SK-N-SH (cell line): ENCODE data around the gene CCDC149. TPM values are rescaled to one million over a fixed set of nuclear protein-coding genes. Genes with fewer than 3 reads are reported as not detected.

Source experiments
- CTCF ChIA-PET: fragments of 300-600, 350-600 bp; formaldehyde crosslinking; extraction: SDS; loops from one replicate; lab custom pipeline; 2021; lab: Yijun Ruan, JAX
- POLR2A ChIA-PET: fragments of 350-600 bp; sonication (Branson Sonifier 250); formaldehyde crosslinking; extraction: SDS; loops from one replicate; lab custom pipeline; 2020; ENCODE audit warnings: antibody characterized with exemption, inconsistent platforms; lab: Yijun Ruan, JAX
- DNase-seq: peaks from one replicate; pipeline ENCODE4 v3.0.0; 2012
- H2AFZ ChIP-seq: fragments of 200-600 bp; sonication (generic); 2 replicates; pipeline ENCODE4 v1.8.1; 2016; ENCODE audit warnings: antibody characterized with exemption, mild to moderate bottlenecking, low read depth
- H3F3A ChIP-seq: fragments of 200-600 bp; sonication (generic); replicated peaks from 2 replicates; pipeline ENCODE3; 2016; ENCODE audit warnings: antibody characterized with exemption, mild to moderate bottlenecking; ENCODE audit not compliant: insufficient read depth
- H3K27ac ChIP-seq, 2 experiments: fragments of 200-500 bp in 1 of 2; fragments of 200-600 bp in 1 of 2; sonication (Bioruptor generic) in 1 of 2; sonication (generic), shearing (Covaris generic) in 1 of 2; 2 replicates each; pipeline versions ENCODE4 v1.5.1 to v1.6.1; 2014 to 2016; ENCODE audit warnings: low read depth in 2 of 2, inconsistent platforms in 1 of 2, low read length in 1 of 2, mild to moderate bottlenecking in 1 of 2, mixed read lengths in 1 of 2
- H3K27me3 ChIP-seq: fragments of 200-600 bp; sonication (generic), shearing (Covaris generic); 2 replicates; pipeline ENCODE4 v1.6.1; 2016; ENCODE audit warnings: mixed run types; ENCODE audit not compliant: insufficient read depth
- H3K36me3 ChIP-seq, 2 experiments: fragments of 200-500 bp in 1 of 2; fragments of 200-600 bp in 1 of 2; sonication (Bioruptor generic) in 1 of 2; sonication (generic) in 1 of 2; replicated peaks in 1 of 2; 2 replicates each; pipeline versions ENCODE3 to v1.5.1; 2014 to 2016; ENCODE audit warnings: low read length in 1 of 2, mild to moderate bottlenecking in 1 of 2; ENCODE audit not compliant: insufficient read depth in 2 of 2, control insufficient read depth in 1 of 2
- H3K4me1 ChIP-seq, 2 experiments: fragments of 200-500 bp in 1 of 2; fragments of 200-600 bp in 1 of 2; sonication (Bioruptor generic) in 1 of 2; sonication (generic), shearing (Covaris generic) in 1 of 2; 2 replicates each; pipeline versions ENCODE4 v1.5.1 to v1.6.1; 2014 to 2016; ENCODE audit warnings: low read depth in 1 of 2, low read length in 1 of 2, mixed run types in 1 of 2; ENCODE audit not compliant: insufficient read depth in 2 of 2, control insufficient read depth in 1 of 2
- H3K4me2 ChIP-seq: fragments of 200-600 bp; sonication (generic), shearing (Covaris generic); 2 replicates; pipeline ENCODE4 v1.6.1; 2017; ENCODE audit warnings: mixed run types
- H3K4me3 ChIP-seq, 2 experiments: fragments of 200-500 bp in 1 of 2; fragments of 200-600 bp in 1 of 2; sonication (Bioruptor generic) in 1 of 2; sonication (generic), shearing (Covaris generic) in 1 of 2; 2 replicates each; pipeline versions ENCODE4 v1.5.1 to v1.8.1; 2014 to 2016; ENCODE audit warnings: low read depth in 2 of 2, inconsistent platforms in 1 of 2, low read length in 1 of 2, mild to moderate bottlenecking in 1 of 2, mixed read lengths in 1 of 2, moderate library complexity in 1 of 2
- H3K79me2 ChIP-seq: fragments of 200-600 bp; sonication (generic); 2 replicates; pipeline ENCODE4 v1.8.1; 2017; ENCODE audit warnings: mild to moderate bottlenecking; ENCODE audit not compliant: insufficient read depth
- H3K9ac ChIP-seq: fragments of 200-600 bp; sonication (generic); 2 replicates; pipeline ENCODE4 v1.6.1; 2017; ENCODE audit warnings: mixed run types
- H3K9me2 ChIP-seq: fragments of 200-600 bp; sonication (generic); 2 replicates; pipeline ENCODE4 v1.6.1; 2017; ENCODE audit warnings: mixed run types
- H3K9me3 ChIP-seq: fragments of 200-600 bp; sonication (generic); 2 replicates; pipeline ENCODE4 v1.6.1; 2017; ENCODE audit warnings: mixed run types, mild to moderate bottlenecking, moderate library complexity
- H4K20me1 ChIP-seq: fragments of 200-600 bp; sonication (generic); 2 replicates; pipeline ENCODE4 v1.6.1; 2017; ENCODE audit warnings: mild to moderate bottlenecking, mixed run types; ENCODE audit not compliant: insufficient read depth
- CHD2 ChIP-seq: fragments of 150-350 bp; IDR thresholded peaks from 2 replicates; pipeline ENCODE4 v1.6.1; 2018; ENCODE audit warnings: low read length; ENCODE audit not compliant: partially characterized antibody
- ELF1 ChIP-seq: IDR thresholded peaks from 2 replicates; pipeline ENCODE4 v1.4.0; 2012
- FOSL2 ChIP-seq: IDR thresholded peaks from 2 replicates; pipeline ENCODE4 v1.4.0; 2012; ENCODE audit warnings: low read depth, mild to moderate bottlenecking, moderate library complexity, borderline replicate concordance
- FOXM1 ChIP-seq: IDR thresholded peaks from 2 replicates; pipeline ENCODE4 v1.4.0; 2012; ENCODE audit warnings: low read depth, mild to moderate bottlenecking
- JUND ChIP-seq: IDR thresholded peaks from 2 replicates; pipeline ENCODE4 v1.4.0; 2012
- MEF2A ChIP-seq: IDR thresholded peaks from 2 replicates; pipeline ENCODE4 v1.4.0; 2012; ENCODE audit warnings: low read depth, borderline replicate concordance
- RCOR1 ChIP-seq: fragments of 150-350 bp; IDR thresholded peaks from 2 replicates; pipeline ENCODE4 v1.6.1; 2017; ENCODE audit warnings: antibody characterized with exemption, low read length
- RXRA ChIP-seq: IDR thresholded peaks from 2 replicates; pipeline ENCODE4 v1.4.0; 2012; ENCODE audit warnings: low read depth, mild to moderate bottlenecking, borderline replicate concordance
- SMC3 ChIP-seq: IDR thresholded peaks from 2 replicates; pipeline ENCODE4 v1.6.1; 2012; ENCODE audit warnings: low read depth, low read length, improper control_type of control experiment
- TAF1 ChIP-seq: IDR thresholded peaks from 2 replicates; pipeline ENCODE4 v1.6.1; 2012; ENCODE audit warnings: low read depth, mild to moderate bottlenecking, low read length, moderate library complexity, borderline replicate concordance
- YY1 ChIP-seq: IDR thresholded peaks from 2 replicates; pipeline ENCODE4 v1.4.0; 2012; ENCODE audit warnings: low read depth, mild to moderate bottlenecking
- WGBS: methylation state at CpG from one replicate; pipeline ENCODE4 v1.1.6; 2017; ENCODE audit warnings: low lambda C conversion rate; 5-methylcytosine and 5-hydroxymethylcytosine counted together
- polyA plus RNA-seq, 3 experiments: library from polyadenylated mRNA; depleted of rRNA; stranded (reverse); fragments of >200 nt; gene quantifications; 2 replicates each; pipeline ENCODE4 v1.2.3, GENCODE V29; 2012
- TF ChIP-seq, protein P1 (sequence below): IDR thresholded peaks from 2 replicates; pipeline ENCODE4; 2012
- TF ChIP-seq, protein P2 (sequence below): IDR thresholded peaks from 2 replicates; pipeline ENCODE4 v1.6.1; 2012; ENCODE audit warnings: mild to moderate bottlenecking, low read depth, low read length, moderate library complexity
- TF ChIP-seq, protein P3 (sequence below): fragments of 200-600 bp; sonication (generic); IDR thresholded peaks from 2 replicates; pipeline ENCODE4 v1.6.1; 2017; ENCODE audit warnings: antibody characterized with exemption, mild to moderate bottlenecking, moderate library complexity

CCDC149 gene
- polyA plus RNA-seq, 1 of the 3 experiments (the other 2 are of a cell fraction): 5.5 TPM

GRCh38 chr4:24849351-24849750 is 63.5 kb downstream of the CCDC149 start:
- Histone ChIP-seq H3K4me2 (no peak overlapping the region), H3K9ac (no peak overlapping the region), H3K36me3 (peaks cover 0 to 4% of the 10 kb centered on the region in 2 experiments), H3K79me2 (no peaks in the 10 kb centered on the region), H3K9me3 (no peaks in the 10 kb centered on the region), H2AFZ (no peak overlapping the region), H3K4me3 (no peak overlapping the region), H3K9me2 (no peaks in the 10 kb centered on the region), H4K20me1 (no peaks in the 10 kb centered on the region), H3K27me3 (no peaks in the 10 kb centered on the region), H3K4me1 (peaks cover 0 to 23% of the 10 kb centered on the region in 2 experiments; a peak in 2 of 4 replicates), H3F3A (peaks cover 23% of the 10 kb centered on the region), H3K27ac (peak overlapping the region in 1 of 2 experiments; percentile 87; a peak in 1 of 4 replicates)
- ChIA-PET POLR2A (no interaction called here), CTCF (no interaction called here)
- no peak for DNase-seq
- WGBS: 60% methylated on average over 3 of the region's 4 CpGs
- TF ChIP-seq RXRA: no peak
- TF ChIP-seq, protein P1, sequence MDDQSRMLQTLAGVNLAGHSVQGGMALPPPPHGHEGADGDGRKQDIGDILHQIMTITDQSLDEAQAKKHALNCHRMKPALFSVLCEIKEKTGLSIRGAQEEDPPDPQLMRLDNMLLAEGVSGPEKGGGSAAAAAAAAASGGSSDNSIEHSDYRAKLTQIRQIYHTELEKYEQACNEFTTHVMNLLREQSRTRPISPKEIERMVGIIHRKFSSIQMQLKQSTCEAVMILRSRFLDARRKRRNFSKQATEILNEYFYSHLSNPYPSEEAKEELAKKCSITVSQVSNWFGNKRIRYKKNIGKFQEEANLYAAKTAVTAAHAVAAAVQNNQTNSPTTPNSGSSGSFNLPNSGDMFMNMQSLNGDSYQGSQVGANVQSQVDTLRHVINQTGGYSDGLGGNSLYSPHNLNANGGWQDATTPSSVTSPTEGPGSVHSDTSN: no peak
- TF ChIP-seq SMC3: no peak
- TF ChIP-seq CHD2: no peak
- TF ChIP-seq FOSL2: no peak
- no peak for TF ChIP-seq RCOR1
- TF ChIP-seq JUND: no peak
- TF ChIP-seq FOXM1: no peak
- no peak for TF ChIP-seq TAF1
- TF ChIP-seq MEF2A: no peak
- TF ChIP-seq, protein P2, sequence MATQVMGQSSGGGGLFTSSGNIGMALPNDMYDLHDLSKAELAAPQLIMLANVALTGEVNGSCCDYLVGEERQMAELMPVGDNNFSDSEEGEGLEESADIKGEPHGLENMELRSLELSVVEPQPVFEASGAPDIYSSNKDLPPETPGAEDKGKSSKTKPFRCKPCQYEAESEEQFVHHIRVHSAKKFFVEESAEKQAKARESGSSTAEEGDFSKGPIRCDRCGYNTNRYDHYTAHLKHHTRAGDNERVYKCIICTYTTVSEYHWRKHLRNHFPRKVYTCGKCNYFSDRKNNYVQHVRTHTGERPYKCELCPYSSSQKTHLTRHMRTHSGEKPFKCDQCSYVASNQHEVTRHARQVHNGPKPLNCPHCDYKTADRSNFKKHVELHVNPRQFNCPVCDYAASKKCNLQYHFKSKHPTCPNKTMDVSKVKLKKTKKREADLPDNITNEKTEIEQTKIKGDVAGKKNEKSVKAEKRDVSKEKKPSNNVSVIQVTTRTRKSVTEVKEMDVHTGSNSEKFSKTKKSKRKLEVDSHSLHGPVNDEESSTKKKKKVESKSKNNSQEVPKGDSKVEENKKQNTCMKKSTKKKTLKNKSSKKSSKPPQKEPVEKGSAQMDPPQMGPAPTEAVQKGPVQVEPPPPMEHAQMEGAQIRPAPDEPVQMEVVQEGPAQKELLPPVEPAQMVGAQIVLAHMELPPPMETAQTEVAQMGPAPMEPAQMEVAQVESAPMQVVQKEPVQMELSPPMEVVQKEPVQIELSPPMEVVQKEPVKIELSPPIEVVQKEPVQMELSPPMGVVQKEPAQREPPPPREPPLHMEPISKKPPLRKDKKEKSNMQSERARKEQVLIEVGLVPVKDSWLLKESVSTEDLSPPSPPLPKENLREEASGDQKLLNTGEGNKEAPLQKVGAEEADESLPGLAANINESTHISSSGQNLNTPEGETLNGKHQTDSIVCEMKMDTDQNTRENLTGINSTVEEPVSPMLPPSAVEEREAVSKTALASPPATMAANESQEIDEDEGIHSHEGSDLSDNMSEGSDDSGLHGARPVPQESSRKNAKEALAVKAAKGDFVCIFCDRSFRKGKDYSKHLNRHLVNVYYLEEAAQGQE: no peak
- no peak for TF ChIP-seq ELF1
- TF ChIP-seq YY1: no peak
- TF ChIP-seq, protein P3, sequence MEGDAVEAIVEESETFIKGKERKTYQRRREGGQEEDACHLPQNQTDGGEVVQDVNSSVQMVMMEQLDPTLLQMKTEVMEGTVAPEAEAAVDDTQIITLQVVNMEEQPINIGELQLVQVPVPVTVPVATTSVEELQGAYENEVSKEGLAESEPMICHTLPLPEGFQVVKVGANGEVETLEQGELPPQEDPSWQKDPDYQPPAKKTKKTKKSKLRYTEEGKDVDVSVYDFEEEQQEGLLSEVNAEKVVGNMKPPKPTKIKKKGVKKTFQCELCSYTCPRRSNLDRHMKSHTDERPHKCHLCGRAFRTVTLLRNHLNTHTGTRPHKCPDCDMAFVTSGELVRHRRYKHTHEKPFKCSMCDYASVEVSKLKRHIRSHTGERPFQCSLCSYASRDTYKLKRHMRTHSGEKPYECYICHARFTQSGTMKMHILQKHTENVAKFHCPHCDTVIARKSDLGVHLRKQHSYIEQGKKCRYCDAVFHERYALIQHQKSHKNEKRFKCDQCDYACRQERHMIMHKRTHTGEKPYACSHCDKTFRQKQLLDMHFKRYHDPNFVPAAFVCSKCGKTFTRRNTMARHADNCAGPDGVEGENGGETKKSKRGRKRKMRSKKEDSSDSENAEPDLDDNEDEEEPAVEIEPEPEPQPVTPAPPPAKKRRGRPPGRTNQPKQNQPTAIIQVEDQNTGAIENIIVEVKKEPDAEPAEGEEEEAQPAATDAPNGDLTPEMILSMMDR: no peak
